Fibroblast of peridontal ligament (primary cell): ENCODE measurements around the gene TOMT.

Experiments
- DNase-seq: peaks from one replicate; pipeline ENCODE4 v3.0.0-alpha.2; 2010; ENCODE audit errors: extremely low read depth

The TOMT gene

DNA sequence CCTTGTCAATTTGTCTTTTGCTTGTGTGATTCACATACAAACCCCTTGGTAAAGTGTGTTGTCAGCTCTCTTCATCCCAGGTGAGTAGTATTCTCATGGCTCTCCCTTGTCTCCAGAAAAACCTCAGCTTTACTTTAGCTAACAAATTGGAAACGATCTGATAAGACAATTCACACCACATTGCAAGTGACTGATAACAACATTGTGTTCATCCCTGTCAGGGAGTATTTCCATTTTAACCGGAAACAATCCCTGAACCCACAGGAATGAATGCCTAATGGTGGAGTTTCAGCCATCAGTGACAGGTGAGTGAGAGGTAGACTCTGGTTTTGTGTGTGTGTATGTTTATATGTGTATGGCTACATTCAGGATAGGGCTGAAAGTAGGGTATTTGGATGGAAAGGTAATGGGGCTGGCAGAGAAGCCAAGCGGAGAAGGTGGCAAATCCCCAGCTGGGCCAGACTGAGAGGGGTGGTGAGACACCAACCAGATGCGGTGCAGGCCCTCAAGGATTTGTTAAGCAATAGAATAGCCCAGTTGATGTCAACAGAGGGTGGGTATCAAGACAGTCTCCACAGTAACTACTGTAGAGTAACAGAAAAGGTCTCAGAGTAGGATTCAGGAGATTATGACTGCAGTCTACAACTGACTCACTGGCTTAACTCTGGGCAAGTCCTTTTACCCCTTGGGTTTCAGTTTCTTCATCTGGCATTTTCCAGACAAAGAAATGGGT is 17.5 kb upstream of the TOMT start:
- DNase-seq, result no peak

DNA sequence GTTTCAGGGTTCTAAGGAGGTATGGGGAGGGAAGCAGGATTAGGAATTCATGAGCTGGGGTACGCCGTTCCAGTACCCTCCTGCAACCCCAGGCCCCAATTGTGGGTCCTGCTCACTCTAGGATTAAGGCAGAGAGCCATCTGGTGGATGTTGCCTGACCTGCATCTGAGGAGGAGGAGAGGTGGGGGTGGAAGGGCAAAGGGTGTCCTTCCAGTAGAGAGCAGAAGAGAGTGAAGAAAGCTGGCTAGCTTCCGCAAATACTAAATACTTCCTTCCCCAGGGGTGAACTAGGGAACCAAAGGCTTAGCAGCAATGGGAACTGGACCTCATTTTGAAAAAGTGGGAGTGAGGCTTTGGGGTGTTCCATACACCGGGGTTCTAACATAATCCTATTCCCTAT is 14.4 kb upstream of the TOMT start:
- peak; percentile 74 for DNase-seq

DNA sequence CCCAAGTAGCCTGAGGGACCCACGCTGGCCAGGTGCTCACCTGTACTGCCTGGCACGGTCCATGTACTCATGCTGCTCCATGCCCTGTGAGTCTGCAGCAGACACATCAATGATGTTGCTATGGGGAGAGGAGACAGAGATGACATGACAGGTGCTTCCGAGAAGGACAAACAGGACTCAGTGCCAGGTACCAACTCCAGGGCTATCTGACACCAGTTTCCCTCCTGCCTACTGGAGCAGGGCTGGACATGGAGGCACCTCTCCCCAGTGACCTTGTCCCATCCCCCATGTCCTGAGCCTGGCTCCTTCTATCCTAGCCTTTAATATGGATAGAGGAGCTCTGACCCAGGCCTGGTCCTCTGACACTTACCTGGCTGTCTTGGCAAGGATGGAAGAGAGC is 7.0 kb upstream of the TOMT start:
- DNase-seq, result no peak

DNA sequence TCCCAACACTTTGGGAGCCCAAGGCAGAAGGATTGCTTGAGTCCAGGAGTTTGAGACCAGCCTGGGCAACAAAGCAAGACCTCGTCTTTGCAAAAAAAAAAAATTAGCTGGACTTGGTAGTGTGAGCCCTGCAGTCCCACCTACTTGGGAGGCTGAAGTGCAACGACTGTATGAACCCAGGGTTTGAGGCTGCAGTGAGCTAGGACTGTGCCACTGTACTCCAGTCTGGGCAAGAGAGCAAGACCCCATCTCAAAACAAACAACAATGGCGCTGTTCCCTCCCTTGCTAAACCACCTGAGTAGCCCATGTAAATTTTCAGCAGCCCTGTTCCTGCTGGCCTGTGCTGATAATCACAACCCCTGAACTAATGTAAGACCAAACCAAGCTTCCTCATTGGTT is 5.7 kb upstream of the TOMT start:
- DNase-seq, result no peak

DNA sequence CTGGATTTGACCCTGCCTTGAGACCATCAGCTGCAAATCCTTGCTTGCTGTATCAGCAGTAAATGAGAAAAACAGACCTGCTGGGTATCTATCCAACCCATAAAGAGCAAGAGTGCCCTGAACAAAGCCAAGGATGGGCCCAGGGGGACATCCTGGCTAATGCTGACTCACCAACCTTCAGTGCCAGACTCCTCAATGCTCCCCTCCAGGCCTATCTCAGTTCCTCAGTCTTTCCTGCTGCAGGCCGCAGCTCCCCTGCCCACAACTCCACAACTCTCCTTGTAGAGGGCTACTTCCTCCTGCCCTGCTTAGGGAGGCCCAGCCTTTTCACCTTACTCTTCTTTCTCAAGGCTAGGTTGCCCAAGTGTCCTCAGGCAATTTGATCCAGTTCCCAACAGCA is 5.3 kb upstream of the TOMT start:
- DNase-seq, result peak; percentile 18

DNA sequence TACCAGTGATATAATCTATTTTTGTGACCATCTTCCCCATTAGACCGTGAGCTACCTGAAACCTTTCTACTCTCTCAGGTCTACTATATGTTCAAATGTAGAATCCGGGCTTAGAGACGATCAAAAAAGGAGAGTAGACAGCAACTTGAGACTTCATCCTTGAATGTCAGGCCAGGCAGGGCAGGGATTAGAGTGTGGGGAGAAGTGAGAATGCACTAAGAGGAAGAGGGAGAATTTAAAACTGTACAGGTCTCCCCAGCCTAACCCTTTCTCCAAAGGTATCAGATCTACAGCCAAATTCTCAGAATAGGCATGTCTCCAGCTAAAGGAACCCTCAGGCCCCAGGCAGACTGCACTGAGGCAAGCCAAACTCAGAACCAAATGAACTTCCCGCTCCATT is 3.6 kb upstream of the TOMT start:
- DNase-seq, result peak; percentile 11

DNA sequence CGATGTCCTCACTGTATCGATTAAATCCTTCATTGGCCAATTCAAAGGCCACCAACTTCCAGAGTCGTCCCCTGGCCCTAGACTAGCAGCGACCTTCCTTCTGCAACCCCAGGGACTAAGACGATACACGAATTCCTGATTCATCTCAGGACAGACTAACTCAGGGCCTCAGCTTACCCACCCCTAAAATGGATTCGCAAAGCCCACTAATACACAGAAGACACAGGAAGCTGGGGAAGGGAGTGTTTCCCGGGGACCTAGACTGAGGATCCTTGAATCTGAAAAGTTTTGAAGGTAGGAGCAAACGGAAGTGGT is 3.1 kb upstream of the TOMT start:
- no peak for DNase-seq

DNA sequence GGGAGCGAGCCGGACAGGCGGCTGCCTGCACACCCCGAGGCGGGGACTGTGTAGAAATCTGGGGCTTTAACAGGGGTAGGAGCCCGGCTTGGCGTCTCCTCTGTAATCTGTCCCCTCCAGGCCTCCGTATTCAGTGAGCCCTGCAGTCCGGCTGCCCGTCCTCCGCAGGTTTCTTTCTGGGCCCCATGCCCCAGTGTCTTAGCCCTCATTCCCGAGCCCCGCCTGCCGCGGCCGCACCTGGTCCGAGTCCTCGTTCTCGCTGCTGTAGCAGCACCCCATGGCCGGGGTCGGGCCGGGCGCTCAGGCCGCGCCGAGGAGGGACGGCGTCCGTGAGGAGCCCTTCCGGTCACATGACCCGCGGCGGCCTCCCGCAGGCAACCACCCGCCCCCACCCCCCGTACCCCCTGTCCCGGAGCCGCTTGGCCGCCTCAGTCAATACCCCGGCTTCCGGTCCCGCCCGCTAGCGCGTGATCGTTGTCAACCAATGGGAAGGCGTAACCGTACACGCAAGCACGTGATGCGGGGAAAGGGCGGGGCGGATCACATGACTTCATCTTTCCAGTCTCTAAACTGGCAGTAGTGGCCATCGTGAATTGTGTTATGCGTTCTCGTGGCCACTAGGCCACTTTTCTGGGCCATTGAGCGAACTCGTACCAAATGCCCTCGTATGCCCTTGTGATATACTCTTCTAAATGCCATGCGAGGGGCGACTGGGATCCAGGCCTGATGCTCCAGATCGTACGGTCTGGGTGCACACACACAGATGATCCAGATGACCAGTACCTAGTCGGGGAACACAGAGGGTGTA is 2.6 kb upstream of the TOMT start, which contains the start of gene LAMTOR1:
TSS of gene LAMTOR1 (minus strand) at position 352 of the 808 bp plus-strand sequence. CDS start at position 279, 73 bp downstream.
- DNase-seq, result peak; percentile 99

DNA sequence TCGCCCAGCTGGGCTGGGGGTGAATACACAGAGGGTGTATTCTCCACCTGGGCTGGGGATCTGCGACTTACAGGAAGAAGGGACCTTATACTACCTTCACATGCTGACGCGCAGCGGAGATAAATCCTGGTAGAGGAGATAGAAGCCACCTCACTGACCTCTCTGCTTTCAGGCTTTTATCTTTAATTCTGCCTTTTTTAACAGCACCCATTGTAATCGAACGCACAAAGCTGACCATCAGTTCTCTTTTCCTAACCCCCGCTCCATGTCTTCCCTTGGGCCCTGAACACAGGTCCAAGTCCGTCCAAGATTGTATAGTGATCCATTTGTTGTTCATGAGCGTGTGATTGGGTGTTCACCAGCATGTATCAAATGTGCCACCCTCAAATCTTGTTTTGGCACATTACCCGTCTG is 2.0 kb upstream of the TOMT start:
- DNase-seq, result no peak

DNA sequence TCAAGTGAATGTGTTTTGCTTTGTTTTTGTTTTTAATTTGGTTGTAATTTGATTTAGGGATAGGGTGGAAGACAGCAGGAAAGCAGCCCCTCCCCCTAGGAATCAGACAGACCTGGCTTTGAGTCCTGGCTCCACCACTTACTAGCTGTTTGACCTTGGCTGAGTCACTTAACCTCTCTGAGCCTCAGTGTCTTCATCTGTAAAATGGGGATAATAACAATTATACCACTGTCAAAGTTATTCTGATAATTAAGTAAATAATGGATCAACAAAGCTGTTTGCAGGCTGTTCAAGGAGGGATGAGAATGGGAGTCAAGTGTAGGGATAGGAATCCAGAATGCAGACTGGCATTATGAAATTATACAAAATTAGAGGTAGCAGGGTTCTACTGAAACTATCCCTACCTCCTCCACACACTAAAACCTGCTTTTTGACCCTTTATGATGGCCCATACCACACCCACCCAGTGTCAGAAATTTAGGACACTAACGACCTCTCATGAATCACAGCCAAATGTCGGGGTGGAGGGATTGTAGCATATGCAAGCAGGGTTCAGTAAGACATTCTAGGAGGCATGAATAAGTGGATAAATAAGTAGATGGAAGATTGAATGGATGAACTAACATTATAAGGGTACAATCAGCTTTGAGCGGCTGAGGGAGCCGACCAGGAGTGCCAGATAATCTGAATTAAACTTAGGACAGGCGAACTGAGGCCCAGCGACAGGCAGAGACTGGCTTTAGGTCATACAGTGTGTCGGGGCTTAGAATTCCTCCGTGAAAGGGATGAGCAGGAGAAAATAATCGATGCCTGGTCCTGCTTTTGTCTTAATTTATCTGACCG is 5.8 kb downstream of the TOMT start:
- DNase-seq, result no peak

DNA sequence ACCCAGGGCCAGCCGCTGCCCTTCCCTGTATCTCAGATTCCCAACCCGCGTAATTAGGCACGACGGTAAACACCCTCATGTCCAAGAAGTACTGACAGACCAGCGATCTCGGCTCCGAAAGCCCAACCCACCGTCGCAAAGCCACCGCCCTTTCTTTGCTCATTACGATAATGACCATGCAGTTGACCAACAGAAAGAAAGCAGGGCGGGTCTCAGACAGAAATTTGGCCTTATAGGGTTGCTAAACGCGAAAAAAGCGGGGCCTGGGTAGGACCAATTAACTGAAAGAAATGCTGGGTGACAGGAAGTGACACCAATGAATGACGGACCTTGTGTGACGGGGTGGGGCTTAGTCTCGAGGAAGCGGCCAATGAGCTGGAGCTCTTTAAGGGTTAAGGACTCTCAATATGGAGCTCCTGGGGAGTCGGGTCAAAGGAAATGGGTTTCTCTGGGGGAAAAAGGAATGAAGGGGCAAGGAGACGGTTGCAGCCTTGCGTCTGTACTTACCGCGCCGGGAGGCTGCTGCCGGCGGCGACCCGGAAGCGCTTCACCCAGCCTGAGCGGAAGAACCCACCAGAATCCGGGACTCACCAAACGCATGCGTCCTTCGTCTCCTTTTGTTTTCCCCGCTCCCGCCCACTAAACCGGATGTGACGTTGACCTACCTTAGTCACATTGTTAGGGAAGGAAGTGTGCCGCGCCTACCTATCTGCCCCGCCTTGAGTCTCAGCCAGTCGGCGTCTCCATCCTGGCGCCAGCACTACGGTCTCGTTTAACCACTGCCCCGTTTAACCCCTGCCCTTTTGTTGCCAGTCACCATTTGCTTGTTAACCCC is 6.6 kb downstream of the TOMT start, which contains the start of gene ANAPC15:
TSS of gene ANAPC15 (minus strand) at position 553 of the 835 bp plus-strand sequence. CDS start 1,419 bp downstream, outside the sequence.
- peak; percentile 100 for DNase-seq

DNA sequence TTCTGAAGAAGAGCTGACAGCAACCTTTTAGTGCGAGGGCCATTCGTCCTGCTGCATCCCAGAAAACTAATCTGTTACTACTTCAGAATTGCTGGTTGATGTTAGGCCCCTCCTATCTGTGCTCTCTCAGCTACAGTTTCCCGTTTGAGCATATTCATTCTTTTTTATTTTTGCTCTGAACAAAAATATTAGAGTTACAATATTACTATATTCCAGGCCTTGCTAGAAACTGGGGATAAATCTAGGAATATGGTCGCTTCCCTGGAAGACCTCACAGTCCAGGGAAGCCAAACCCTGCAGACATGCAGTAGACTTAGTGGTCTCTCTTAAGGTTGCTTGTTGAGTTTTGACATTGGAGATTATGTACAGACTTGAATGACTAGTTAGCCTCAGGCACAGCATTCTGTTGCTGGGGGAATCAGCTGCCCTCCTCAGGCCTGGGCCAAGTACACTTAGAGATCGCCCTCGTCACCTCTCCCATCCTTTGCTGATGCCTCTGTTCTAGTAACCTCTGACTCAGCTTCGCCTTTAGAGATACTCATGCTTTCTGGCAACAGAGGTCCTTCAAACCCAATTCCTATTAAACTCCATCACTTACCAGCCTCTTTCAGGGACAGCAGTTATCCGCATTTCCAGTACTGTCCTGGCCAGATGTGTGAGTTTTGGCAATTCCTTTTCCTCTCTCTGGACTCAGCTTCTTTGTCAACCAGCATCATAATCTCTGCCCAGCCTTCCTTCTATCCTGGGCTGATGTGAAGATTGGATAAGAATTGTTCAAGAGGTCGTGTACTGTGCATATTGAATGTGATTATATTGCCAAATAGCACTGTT is 7.5 kb downstream of the TOMT start:
- peak; percentile 30 for DNase-seq

DNA sequence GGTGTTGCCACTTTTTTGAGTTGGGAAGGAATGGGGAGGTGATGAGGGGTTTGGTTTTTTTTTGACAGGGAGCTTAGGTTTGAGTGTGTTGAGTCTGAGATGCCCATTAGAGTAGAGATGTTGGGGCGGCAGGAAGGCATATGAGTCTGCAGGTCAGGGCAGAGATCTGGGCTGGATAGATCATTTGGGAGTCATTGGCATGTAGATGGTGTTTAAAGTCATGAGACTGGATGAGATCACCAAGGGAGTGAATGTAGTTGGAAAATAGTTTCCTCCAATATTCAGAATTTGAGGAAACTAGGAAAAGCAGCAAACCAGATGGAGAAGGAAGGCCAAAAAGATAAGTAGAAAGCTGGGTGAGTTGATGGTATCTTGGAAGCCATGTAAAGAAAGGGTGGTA is 8.8 kb downstream of the TOMT start:
- DNase-seq, result peak; percentile 62

DNA sequence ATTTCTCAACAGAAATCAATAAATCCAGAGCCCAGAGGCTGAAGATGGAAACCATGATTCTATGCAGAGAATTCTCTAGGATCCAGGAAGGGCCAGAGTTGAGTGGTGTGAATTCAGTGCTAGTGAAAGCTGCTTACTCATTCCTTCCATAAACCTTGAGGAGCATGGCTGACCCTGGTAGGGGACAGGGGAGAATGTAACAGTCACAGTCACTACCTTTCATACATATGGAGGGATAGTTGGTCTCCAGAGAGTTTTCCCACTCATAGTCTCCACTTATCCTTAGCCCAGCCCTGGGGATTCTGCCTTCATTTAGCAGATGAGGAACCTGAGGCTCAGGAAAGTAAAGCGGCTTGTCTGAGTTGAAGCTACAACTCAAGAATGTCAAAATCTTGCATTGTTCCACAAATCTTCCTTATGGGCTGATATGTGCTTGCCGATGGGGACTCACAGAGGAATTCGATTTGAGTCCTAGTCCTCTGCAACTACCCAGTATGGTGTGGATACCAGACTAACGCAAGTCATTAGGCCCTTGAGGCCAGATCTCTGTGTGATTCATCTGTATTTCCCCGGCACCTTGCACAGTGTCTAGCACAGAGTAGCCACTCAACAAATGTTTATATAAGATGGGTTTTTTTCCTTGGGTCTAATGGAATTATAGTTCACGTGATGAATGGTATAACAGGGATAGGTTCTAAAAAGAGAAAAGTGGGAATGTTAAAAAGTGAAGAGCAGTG is 10.5 kb downstream of the TOMT start:
- DNase-seq, result no peak

DNA sequence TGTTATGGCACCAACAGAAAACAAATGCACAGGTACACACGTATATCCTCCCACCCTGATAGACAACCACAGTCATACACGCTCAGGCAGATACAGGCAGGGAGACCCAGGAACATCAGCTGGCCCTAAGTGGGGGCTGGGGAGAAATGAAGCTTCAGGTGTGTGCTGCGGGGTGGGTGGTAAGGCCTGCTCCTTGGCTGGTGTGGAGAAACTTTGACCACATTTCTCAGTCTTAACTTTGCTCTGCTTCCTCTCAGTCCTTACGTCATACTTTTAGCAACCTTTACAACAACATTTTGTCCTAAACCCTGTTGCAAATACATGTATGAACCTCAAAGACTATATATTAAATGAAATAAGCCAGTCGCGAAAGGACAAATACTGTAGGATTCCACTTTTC is 13.5 kb downstream of the TOMT start:
- no peak for DNase-seq

DNA sequence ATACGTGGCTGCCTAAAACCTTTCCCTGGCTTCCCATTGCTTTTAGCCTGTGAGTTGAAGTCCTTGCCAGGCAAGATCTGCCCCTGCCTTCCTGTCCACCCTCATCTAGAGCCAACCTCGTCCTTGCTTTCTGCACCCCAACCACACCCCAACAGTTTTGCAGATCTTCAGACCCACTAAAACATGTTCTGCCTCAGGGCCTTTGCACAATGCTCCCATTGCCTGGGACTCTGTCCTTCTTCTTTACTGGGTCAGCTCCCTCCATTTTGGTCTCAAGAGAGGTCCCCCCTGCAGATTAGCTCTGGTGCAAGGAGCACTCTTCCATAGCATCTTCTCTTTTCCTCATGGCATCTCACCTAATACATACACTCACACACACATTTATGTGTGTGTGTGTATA is 15.2 kb downstream of the TOMT start:
- DNase-seq, result no peak

DNA sequence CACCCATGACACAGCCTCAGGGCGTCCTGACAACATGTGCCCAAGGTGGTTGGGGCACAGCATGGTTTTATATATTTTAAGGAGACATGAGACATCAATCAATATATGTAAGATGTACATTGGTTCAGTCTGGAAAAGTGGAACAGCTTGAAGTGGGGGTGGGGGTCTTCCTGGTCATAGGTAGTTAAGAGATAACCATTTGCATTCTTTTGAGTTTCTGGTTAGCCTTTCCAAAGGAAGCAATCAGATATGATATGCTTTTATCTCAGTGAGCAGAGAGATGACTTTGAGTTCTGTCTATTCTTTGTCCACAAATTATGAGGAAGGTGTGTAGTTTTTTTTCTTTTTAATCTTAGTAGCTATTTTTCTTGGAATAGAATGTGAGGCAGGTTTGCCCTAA is 16.9 kb downstream of the TOMT start:
- DNase-seq, result no peak

DNA sequence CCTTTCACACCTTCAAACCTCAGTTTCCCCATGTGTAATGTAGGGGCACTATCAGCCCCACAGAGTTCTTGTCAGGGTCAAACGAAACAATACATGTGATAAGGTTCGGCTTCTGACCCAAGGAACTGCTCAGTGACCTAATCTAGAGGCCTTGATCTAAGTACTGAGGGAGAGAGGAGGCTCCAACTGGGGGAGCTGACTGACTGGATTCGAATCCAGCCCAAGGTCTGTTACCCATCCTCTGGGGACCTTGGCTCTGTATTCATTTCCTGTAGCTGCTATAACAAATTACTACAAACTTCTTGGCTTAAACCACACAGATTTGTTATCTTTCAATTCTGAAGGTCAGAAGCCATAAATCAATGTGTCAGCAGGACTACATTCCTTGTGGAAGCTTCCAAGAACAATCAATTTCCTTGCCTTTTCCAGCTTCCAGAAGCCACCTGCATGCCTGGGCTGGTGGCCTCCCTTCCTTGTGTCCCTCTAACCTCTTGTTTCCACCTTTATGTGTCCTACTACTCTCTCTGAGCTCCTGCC is 17.5 kb downstream of the TOMT start:
- DNase-seq, result no peak

DNA sequence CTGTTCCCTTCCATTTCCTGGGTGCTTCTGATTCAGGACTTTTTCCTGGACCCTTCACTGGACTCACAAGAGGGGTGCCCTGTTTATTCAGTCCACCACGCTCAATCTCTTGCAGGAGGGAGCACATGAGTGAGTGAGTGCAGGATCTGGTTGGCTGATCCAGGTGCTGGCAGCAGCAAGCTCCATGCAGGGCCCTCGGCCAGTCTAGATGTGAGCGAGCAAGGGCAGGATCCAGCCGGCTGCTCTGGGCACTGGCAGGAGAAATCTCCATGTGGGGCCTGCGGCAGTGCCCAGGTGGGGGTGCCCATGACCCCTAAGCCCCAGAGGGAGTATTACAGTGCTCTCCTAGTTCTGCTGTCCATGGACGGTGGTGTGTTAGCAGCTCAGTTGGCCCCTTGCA is 18.3 kb downstream of the TOMT start:
- DNase-seq, result no peak

DNA sequence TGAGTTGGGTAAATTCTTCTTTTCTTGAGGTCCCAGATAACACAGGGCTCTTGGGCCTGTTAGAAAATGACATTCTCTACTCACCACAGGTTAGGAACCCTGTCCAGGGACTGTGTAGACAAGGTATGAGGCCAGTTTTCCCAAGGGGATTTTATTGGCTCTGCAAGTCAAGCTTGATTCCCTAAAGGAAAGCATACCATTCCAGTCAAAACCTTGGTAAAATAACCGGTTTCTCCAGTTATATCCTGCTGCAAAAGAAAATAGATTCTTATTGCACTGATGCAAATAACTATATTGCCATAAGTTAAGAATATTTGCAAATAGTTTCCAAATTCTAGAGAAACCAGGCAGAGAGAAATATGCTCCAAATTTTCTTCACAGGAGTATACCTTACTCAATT is 20.2 kb downstream of the TOMT start:
- no peak for DNase-seq
